Measurements from ENCODE around the gene DYTN.
"Not testable (repeated sequence)": the region's sequence is repeated elsewhere in the genome, so short reads cannot be mapped to it uniquely, and the experiment has no call there.

DYTN gene

DNA sequence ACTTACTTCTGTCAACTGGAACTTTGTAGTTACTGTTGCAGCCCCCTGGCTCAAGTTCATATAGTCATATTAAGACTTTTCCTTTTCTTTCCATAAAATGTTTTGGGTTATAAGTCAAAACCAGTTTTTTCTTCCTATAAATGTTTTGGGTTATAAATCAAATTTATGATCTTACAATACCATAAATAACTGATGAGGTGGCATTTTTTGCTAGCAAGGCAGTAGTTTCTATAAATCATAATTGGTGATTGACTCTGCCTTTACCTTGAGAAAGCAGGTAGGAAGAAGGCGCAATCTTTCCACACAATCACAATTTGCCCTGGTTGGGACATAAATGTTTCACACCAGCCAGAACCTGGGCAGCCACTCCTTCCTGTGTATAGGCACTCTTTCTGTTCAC lies 5.1 kb upstream of the DYTN start:
- Histone ChIP-seq H3K9me3 (ENCODE audit: control insufficient read depth, low read length) (no peaks in the 10 kb centered on the region), H3K14ac (ENCODE audit: low read length in 2 of 2) (no peak overlapping the region), H3K18ac (ENCODE audit: low read depth in 1 of 2, low read length in 2 of 2) (no peak overlapping the region), H2BK15ac (ENCODE audit: low read depth, poor library complexity, severe bottlenecking) (no peak overlapping the region), H3K4ac (ENCODE audit: low read depth in 1 of 2, low read length in 2 of 2) (no peak overlapping the region), H3K27ac (ENCODE audit: low read length, poor library complexity, severe bottlenecking) (no peak overlapping the region), H2AFZ (ENCODE audit: low read depth, low read length) (no peak overlapping the region), H3K4me1 (ENCODE audit: control insufficient read depth, insufficient read depth, low read depth, low read length) (no peaks in the 10 kb centered on the region), H2AK5ac (ENCODE audit: low read length, severe bottlenecking) (no peak overlapping the region), H4K91ac (ENCODE audit: low read length) (no peak overlapping the region), H3K4me2 (ENCODE audit: low read length, poor library complexity, severe bottlenecking) (no peak overlapping the region), H3K27me3 (ENCODE audit: control insufficient read depth in 1 of 2, insufficient read depth in 1 of 2, low read length in 2 of 2) (peaks cover 0 to 1% of the 10 kb centered on the region in 2 experiments), H2BK120ac (ENCODE audit: low read depth, low read length) (no peak overlapping the region), H2BK5ac (ENCODE audit: low read depth, low read length, poor library complexity, severe bottlenecking) (no peak overlapping the region), H3K9ac (ENCODE audit: low read length) (no peak overlapping the region), H3K4me3 (ENCODE audit: insufficient read depth in 1 of 2, low read depth in 1 of 2, low read length in 2 of 2) (no peak overlapping the region), H2BK12ac (ENCODE audit: low read length in 2 of 2) (no peak overlapping the region), H3K36me3 (ENCODE audit: control insufficient read depth in 1 of 2, insufficient read depth in 2 of 2, low read depth in 1 of 2, low read length in 2 of 2) (no peaks in the 10 kb centered on the region), H4K8ac (ENCODE audit: low read length) (no peak overlapping the region), H3K79me1 (replicated peaks; ENCODE audit: low read length, poor library complexity, severe bottlenecking) (no peaks in the 10 kb centered on the region), H3K23ac (ENCODE audit: low read length in 2 of 2) (no peak overlapping the region)
- 100% methylated on average over 1 of the region's 1 CpG for WGBS
- DNase-seq: no peak

DNA sequence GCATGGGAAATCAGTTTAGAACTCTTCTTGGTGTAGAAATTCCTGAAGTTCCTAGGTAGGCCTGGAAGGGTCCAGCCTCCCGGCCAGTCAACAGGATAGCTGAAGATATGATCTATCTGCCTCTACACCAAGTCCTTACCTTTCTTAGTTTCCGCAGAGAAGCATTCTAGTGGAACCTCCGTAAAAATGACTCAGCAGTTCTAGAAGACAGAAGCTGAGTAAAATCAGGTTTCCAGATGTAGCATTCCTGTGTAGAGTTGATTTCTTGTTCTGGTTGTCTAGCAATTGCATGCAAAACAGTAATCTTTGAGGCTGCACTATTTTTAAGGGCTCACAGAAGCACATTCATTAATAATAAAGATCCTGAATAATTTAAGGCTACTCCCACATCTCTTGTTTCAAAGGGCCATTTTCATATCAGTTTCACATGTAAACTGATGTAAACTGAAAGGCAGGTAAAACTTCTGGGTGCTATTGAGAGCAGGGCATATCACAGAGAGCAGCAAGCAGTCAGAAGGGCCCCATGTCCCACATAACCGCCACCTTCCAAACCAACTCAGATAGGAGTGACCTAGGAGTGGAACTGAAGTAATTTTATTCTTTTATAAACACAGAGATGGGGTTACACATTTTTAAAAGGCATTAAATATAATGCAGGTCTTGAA lies 3.2 kb upstream of the DYTN start:
- H2BK5ac ChIP-seq (ENCODE audit: low read depth, low read length, poor library complexity, severe bottlenecking): no peak overlapping the region
- H3K4me3 ChIP-seq (ENCODE audit: insufficient read depth in 1 of 2, low read depth in 1 of 2, low read length in 2 of 2): no peak overlapping the region
- H3K18ac ChIP-seq (ENCODE audit: low read depth in 1 of 2, low read length in 2 of 2): no peak overlapping the region
- no peak overlapping the region for H3K9ac ChIP-seq (ENCODE audit: low read length)
- peaks cover 0 to 7% of the 10 kb centered on the region in 2 experiments for H3K27me3 ChIP-seq (ENCODE audit: control insufficient read depth in 1 of 2, insufficient read depth in 1 of 2, low read length in 2 of 2)
- no peaks in the 10 kb centered on the region for H3K9me3 ChIP-seq (ENCODE audit: control insufficient read depth, low read length)
- no peak overlapping the region for H2BK12ac ChIP-seq (ENCODE audit: low read length in 2 of 2)
- H3K14ac ChIP-seq (ENCODE audit: low read length in 2 of 2): no peak overlapping the region
- H4K91ac ChIP-seq (ENCODE audit: low read length): no peak overlapping the region
- WGBS: 80% methylated on average over 3 of the region's 4 CpGs
- no peaks in the 10 kb centered on the region for H3K79me1 ChIP-seq (replicated peaks; ENCODE audit: low read length, poor library complexity, severe bottlenecking)
- no peak overlapping the region for H3K4ac ChIP-seq (ENCODE audit: low read depth in 1 of 2, low read length in 2 of 2)
- H3K4me2 ChIP-seq (ENCODE audit: low read length, poor library complexity, severe bottlenecking): no peak overlapping the region
- no peaks in the 10 kb centered on the region for H3K4me1 ChIP-seq (ENCODE audit: control insufficient read depth, insufficient read depth, low read depth, low read length)
- no peak overlapping the region for H2AK5ac ChIP-seq (ENCODE audit: low read length, severe bottlenecking)
- H4K8ac ChIP-seq (ENCODE audit: low read length): no peak overlapping the region
- no peak overlapping the region for H2AFZ ChIP-seq (ENCODE audit: low read depth, low read length)
- no peak overlapping the region for H3K23ac ChIP-seq (ENCODE audit: low read length in 2 of 2)
- no peak overlapping the region for H3K27ac ChIP-seq (ENCODE audit: low read length, poor library complexity, severe bottlenecking)
- no peak overlapping the region for H2BK120ac ChIP-seq (ENCODE audit: low read depth, low read length)
- no peak for DNase-seq
- no peaks in the 10 kb centered on the region for H3K36me3 ChIP-seq (ENCODE audit: control insufficient read depth in 1 of 2, insufficient read depth in 2 of 2, low read depth in 1 of 2, low read length in 2 of 2)
- no peak overlapping the region for H2BK15ac ChIP-seq (ENCODE audit: low read depth, poor library complexity, severe bottlenecking)

DNA sequence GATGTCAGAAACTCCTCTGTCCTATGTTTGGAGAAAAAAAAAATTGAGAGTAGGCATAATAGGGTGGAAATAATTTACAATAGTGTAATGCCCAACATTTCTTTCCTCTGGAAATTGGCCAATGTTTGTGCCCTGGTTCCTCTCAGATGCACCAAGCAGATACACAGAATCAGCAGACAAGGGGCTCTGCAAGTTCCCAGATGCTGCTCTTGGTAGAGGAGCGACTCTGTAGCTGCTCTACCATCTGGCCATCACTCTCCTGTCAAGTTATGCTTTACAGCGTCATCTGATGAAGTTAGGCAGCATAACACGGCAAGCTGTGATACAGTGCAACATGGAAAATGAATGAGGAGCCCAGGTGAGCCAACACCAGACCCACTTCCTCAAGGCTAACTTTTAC lies 1.6 kb downstream of the DYTN start:
- no peak overlapping the region for H4K8ac ChIP-seq (ENCODE audit: low read length)
- H2BK120ac ChIP-seq (ENCODE audit: low read depth, low read length): no peak overlapping the region
- no peak overlapping the region for H3K4me2 ChIP-seq (ENCODE audit: low read length, poor library complexity, severe bottlenecking)
- H3K36me3 ChIP-seq (ENCODE audit: control insufficient read depth in 1 of 2, insufficient read depth in 2 of 2, low read depth in 1 of 2, low read length in 2 of 2): no peaks in the 10 kb centered on the region
- H2AK5ac ChIP-seq (ENCODE audit: low read length, severe bottlenecking): no peak overlapping the region
- H2BK5ac ChIP-seq (ENCODE audit: low read depth, low read length, poor library complexity, severe bottlenecking): no peak overlapping the region
- no peak overlapping the region for H3K23ac ChIP-seq (ENCODE audit: low read length in 2 of 2)
- no peak for DNase-seq
- H3K4me3 ChIP-seq (ENCODE audit: insufficient read depth in 1 of 2, low read depth in 1 of 2, low read length in 2 of 2): no peak overlapping the region
- H3K9ac ChIP-seq (ENCODE audit: low read length): no peak overlapping the region
- H3K18ac ChIP-seq (ENCODE audit: low read depth in 1 of 2, low read length in 2 of 2): no peak overlapping the region
- H3K27me3 ChIP-seq (ENCODE audit: control insufficient read depth in 1 of 2, insufficient read depth in 1 of 2, low read length in 2 of 2): peaks cover 3 to 7% of the 10 kb centered on the region in 2 experiments
- H3K4ac ChIP-seq (ENCODE audit: low read depth in 1 of 2, low read length in 2 of 2): no peak overlapping the region
- no peaks in the 10 kb centered on the region for H3K9me3 ChIP-seq (ENCODE audit: control insufficient read depth, low read length)
- H4K91ac ChIP-seq (ENCODE audit: low read length): no peak overlapping the region
- H3K79me1 ChIP-seq (replicated peaks; ENCODE audit: low read length, poor library complexity, severe bottlenecking): no peaks in the 10 kb centered on the region
- H3K4me1 ChIP-seq (ENCODE audit: control insufficient read depth, insufficient read depth, low read depth, low read length): no peaks in the 10 kb centered on the region
- H2BK12ac ChIP-seq (ENCODE audit: low read length in 2 of 2): no peak overlapping the region
- no peak overlapping the region for H3K27ac ChIP-seq (ENCODE audit: low read length, poor library complexity, severe bottlenecking)
- 90% methylated on average over 3 of the region's 3 CpGs for WGBS
- no peak overlapping the region for H2AFZ ChIP-seq (ENCODE audit: low read depth, low read length)
- H3K14ac ChIP-seq (ENCODE audit: low read length in 2 of 2): no peak overlapping the region
- no peak overlapping the region for H2BK15ac ChIP-seq (ENCODE audit: low read depth, poor library complexity, severe bottlenecking)

DNA sequence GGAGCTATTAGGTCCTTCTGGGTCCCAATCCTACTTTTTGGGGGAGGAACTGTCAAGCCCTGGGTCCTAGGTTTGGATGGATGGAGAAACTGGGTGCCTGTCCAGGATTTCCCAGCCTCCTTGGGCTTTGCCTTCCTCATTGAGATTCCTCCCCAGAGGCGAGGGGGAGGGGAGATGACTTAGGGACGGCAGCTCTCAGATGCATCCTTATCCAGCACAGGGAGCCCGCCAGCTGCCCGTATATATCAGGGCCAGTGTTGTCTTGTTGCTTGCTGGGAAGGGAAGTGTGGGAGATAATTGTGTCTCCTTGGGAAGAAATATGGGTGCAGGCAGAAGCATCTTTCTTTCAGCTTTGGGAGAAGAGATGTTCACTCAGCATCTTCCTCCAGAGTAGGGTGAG lies 3.0 kb downstream of the DYTN start:
- H2BK12ac ChIP-seq (ENCODE audit: low read length in 2 of 2); H3K79me1 ChIP-seq (replicated peaks; ENCODE audit: low read length, poor library complexity, severe bottlenecking); H2BK120ac ChIP-seq (ENCODE audit: low read depth, low read length); H3K18ac ChIP-seq (ENCODE audit: low read depth in 1 of 2, low read length in 2 of 2); H3K4me2 ChIP-seq (ENCODE audit: low read length, poor library complexity, severe bottlenecking); H3K27me3 ChIP-seq (ENCODE audit: control insufficient read depth in 1 of 2, insufficient read depth in 1 of 2, low read length in 2 of 2); H3K27ac ChIP-seq (ENCODE audit: low read length, poor library complexity, severe bottlenecking); H3K4me3 ChIP-seq (ENCODE audit: insufficient read depth in 1 of 2, low read depth in 1 of 2, low read length in 2 of 2); H3K14ac ChIP-seq (ENCODE audit: low read length in 2 of 2); DNase-seq; H4K8ac ChIP-seq (ENCODE audit: low read length); H2AK5ac ChIP-seq (ENCODE audit: low read length, severe bottlenecking); H2AFZ ChIP-seq (ENCODE audit: low read depth, low read length); H4K91ac ChIP-seq (ENCODE audit: low read length); H3K9ac ChIP-seq (ENCODE audit: low read length); H3K9me3 ChIP-seq (ENCODE audit: control insufficient read depth, low read length); H3K4me1 ChIP-seq (ENCODE audit: control insufficient read depth, insufficient read depth, low read depth, low read length); H3K4ac ChIP-seq (ENCODE audit: low read depth in 1 of 2, low read length in 2 of 2); H2BK15ac ChIP-seq (ENCODE audit: low read depth, poor library complexity, severe bottlenecking); H2BK5ac ChIP-seq (ENCODE audit: low read depth, low read length, poor library complexity, severe bottlenecking); H3K36me3 ChIP-seq (ENCODE audit: control insufficient read depth in 1 of 2, insufficient read depth in 2 of 2, low read depth in 1 of 2, low read length in 2 of 2): not testable (repeated sequence)
- peak overlapping the region in 1 of 2 experiments; percentile 59 for H3K23ac ChIP-seq (ENCODE audit: low read length in 2 of 2)
- WGBS: 57% methylated on average over 4 of the region's 4 CpGs
